SK-N-SH (cell line): Measurements from ENCODE around the gene KLHDC7B. TPM values are rescaled to one million over a fixed set of nuclear protein-coding genes. Genes with fewer than 3 reads are reported as not detected.

Experiments used
- CTCF ChIA-PET: fragments of 300-600, 350-600 bp; formaldehyde crosslinking; extraction: SDS; loops from one replicate; lab custom pipeline; 2021; lab: Yijun Ruan, JAX
- POLR2A ChIA-PET: fragments of 350-600 bp; sonication (Branson Sonifier 250); formaldehyde crosslinking; extraction: SDS; loops from one replicate; lab custom pipeline; 2020; ENCODE audit warnings: antibody characterized with exemption, inconsistent platforms; lab: Yijun Ruan, JAX
- DNase-seq: peaks from one replicate; pipeline ENCODE4 v3.0.0; 2012
- H2AFZ ChIP-seq: fragments of 200-600 bp; sonication (generic); 2 replicates; pipeline ENCODE4 v1.8.1; 2016; ENCODE audit warnings: antibody characterized with exemption, mild to moderate bottlenecking, low read depth
- H3F3A ChIP-seq: fragments of 200-600 bp; sonication (generic); replicated peaks from 2 replicates; pipeline ENCODE3; 2016; ENCODE audit warnings: antibody characterized with exemption, mild to moderate bottlenecking; ENCODE audit not compliant: insufficient read depth
- H3K27ac ChIP-seq, 2 experiments: fragments of 200-500 bp in 1 of 2; fragments of 200-600 bp in 1 of 2; sonication (Bioruptor generic) in 1 of 2; sonication (generic), shearing (Covaris generic) in 1 of 2; 2 replicates each; pipeline versions ENCODE4 v1.5.1 to v1.6.1; 2014 to 2016; ENCODE audit warnings: low read depth in 2 of 2, inconsistent platforms in 1 of 2, low read length in 1 of 2, mild to moderate bottlenecking in 1 of 2, mixed read lengths in 1 of 2
- H3K27me3 ChIP-seq: fragments of 200-600 bp; sonication (generic), shearing (Covaris generic); 2 replicates; pipeline ENCODE4 v1.6.1; 2016; ENCODE audit warnings: mixed run types; ENCODE audit not compliant: insufficient read depth
- H3K36me3 ChIP-seq, 2 experiments: fragments of 200-500 bp in 1 of 2; fragments of 200-600 bp in 1 of 2; sonication (Bioruptor generic) in 1 of 2; sonication (generic) in 1 of 2; replicated peaks in 1 of 2; 2 replicates each; pipeline versions ENCODE3 to v1.5.1; 2014 to 2016; ENCODE audit warnings: low read length in 1 of 2, mild to moderate bottlenecking in 1 of 2; ENCODE audit not compliant: insufficient read depth in 2 of 2, control insufficient read depth in 1 of 2
- H3K4me1 ChIP-seq, 2 experiments: fragments of 200-500 bp in 1 of 2; fragments of 200-600 bp in 1 of 2; sonication (Bioruptor generic) in 1 of 2; sonication (generic), shearing (Covaris generic) in 1 of 2; 2 replicates each; pipeline versions ENCODE4 v1.5.1 to v1.6.1; 2014 to 2016; ENCODE audit warnings: low read depth in 1 of 2, low read length in 1 of 2, mixed run types in 1 of 2; ENCODE audit not compliant: insufficient read depth in 2 of 2, control insufficient read depth in 1 of 2
- H3K4me2 ChIP-seq: fragments of 200-600 bp; sonication (generic), shearing (Covaris generic); 2 replicates; pipeline ENCODE4 v1.6.1; 2017; ENCODE audit warnings: mixed run types
- H3K4me3 ChIP-seq, 2 experiments: fragments of 200-500 bp in 1 of 2; fragments of 200-600 bp in 1 of 2; sonication (Bioruptor generic) in 1 of 2; sonication (generic), shearing (Covaris generic) in 1 of 2; 2 replicates each; pipeline versions ENCODE4 v1.5.1 to v1.8.1; 2014 to 2016; ENCODE audit warnings: low read depth in 2 of 2, inconsistent platforms in 1 of 2, low read length in 1 of 2, mild to moderate bottlenecking in 1 of 2, mixed read lengths in 1 of 2, moderate library complexity in 1 of 2
- H3K79me2 ChIP-seq: fragments of 200-600 bp; sonication (generic); 2 replicates; pipeline ENCODE4 v1.8.1; 2017; ENCODE audit warnings: mild to moderate bottlenecking; ENCODE audit not compliant: insufficient read depth
- H3K9ac ChIP-seq: fragments of 200-600 bp; sonication (generic); 2 replicates; pipeline ENCODE4 v1.6.1; 2017; ENCODE audit warnings: mixed run types
- H3K9me2 ChIP-seq: fragments of 200-600 bp; sonication (generic); 2 replicates; pipeline ENCODE4 v1.6.1; 2017; ENCODE audit warnings: mixed run types
- H3K9me3 ChIP-seq: fragments of 200-600 bp; sonication (generic); 2 replicates; pipeline ENCODE4 v1.6.1; 2017; ENCODE audit warnings: mixed run types, mild to moderate bottlenecking, moderate library complexity
- H4K20me1 ChIP-seq: fragments of 200-600 bp; sonication (generic); 2 replicates; pipeline ENCODE4 v1.6.1; 2017; ENCODE audit warnings: mild to moderate bottlenecking, mixed run types; ENCODE audit not compliant: insufficient read depth
- ELF1 ChIP-seq: IDR thresholded peaks from 2 replicates; pipeline ENCODE4 v1.4.0; 2012
- EP300 ChIP-seq, 2 experiments: IDR thresholded peaks; 2 replicates each; pipeline versions ENCODE4 v1.4.0 to v1.6.1; 2012; ENCODE audit warnings: borderline replicate concordance in 1 of 2, low read depth in 1 of 2, low read length in 1 of 2
- JUND ChIP-seq: IDR thresholded peaks from 2 replicates; pipeline ENCODE4 v1.4.0; 2012
- NFIC ChIP-seq: IDR thresholded peaks from 2 replicates; pipeline ENCODE4 v1.4.0; 2012; ENCODE audit warnings: borderline replicate concordance
- NRF1 ChIP-seq: IDR thresholded peaks from 2 replicates; pipeline ENCODE4 v1.6.1; 2012; ENCODE audit warnings: low read depth, mild to moderate bottlenecking, low read length
- POLR2AphosphoS5 ChIP-seq: IDR thresholded peaks from 2 replicates; pipeline ENCODE4 v1.6.1; 2012; ENCODE audit warnings: low read depth, low read length
- WGBS: methylation state at CpG from one replicate; pipeline ENCODE4 v1.1.6; 2017; ENCODE audit warnings: low lambda C conversion rate; 5-methylcytosine and 5-hydroxymethylcytosine counted together
- polyA plus RNA-seq, 3 experiments: library from polyadenylated mRNA; depleted of rRNA; stranded (reverse); fragments of >200 nt; gene quantifications; 2 replicates each; pipeline ENCODE4 v1.2.3, GENCODE V29; 2012
- TF ChIP-seq, protein P1 (sequence below): IDR thresholded peaks from 2 replicates; pipeline ENCODE4 v1.4.0; 2012; ENCODE audit warnings: low read depth, borderline replicate concordance
- TF ChIP-seq, protein P2 (sequence below): IDR thresholded peaks from 2 replicates; pipeline ENCODE4 v1.4.0; 2012; ENCODE audit warnings: low read depth, borderline replicate concordance

KLHDC7B gene
- polyA plus RNA-seq, 1 of the 3 experiments (the other 2 are of a cell fraction) = 0.07 TPM

DNA sequence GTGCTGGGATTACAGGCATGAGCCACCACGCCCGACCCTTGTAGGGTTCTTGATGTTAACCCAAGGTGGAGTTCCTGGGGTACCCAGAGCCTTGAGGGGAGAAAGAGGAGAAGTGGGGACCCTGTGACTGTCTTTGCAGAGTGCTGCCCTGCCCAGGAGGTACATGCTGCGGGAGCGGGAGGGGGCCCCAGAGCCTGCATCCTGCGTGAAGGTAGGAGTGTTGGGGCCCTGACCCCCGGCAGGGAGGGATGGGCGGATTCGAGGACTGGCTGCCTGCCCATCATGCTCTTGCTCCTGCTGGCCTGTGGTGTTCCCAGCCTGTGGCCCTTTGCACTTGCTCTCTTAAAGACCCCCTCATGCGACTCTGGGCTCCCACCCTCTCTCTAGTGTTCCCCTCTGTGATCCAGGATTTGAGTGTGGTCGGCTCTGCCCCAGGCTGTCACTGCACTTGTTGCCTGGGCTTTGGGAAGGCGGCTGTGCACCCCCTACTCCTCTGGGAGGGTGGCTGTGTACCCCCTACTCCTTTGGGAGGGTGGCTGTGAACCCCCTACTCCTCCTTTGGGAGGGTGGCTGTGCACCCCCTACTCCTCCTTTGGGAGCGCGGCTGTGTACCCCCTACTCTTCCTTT is 24.8 kb upstream of the KLHDC7B start:
- H3K9ac ChIP-seq = no peak overlapping the region
- peaks cover 7 to 13% of the 10 kb centered on the region in 2 experiments; a peak in 2 of 4 replicates for H3K4me1 ChIP-seq
- no peak overlapping the region for H2AFZ ChIP-seq
- no peak overlapping the region for H3K4me3 ChIP-seq
- ChIA-PET CTCF (no interaction called here), POLR2A (no interaction called here)
- TF ChIP-seq, protein P1, sequence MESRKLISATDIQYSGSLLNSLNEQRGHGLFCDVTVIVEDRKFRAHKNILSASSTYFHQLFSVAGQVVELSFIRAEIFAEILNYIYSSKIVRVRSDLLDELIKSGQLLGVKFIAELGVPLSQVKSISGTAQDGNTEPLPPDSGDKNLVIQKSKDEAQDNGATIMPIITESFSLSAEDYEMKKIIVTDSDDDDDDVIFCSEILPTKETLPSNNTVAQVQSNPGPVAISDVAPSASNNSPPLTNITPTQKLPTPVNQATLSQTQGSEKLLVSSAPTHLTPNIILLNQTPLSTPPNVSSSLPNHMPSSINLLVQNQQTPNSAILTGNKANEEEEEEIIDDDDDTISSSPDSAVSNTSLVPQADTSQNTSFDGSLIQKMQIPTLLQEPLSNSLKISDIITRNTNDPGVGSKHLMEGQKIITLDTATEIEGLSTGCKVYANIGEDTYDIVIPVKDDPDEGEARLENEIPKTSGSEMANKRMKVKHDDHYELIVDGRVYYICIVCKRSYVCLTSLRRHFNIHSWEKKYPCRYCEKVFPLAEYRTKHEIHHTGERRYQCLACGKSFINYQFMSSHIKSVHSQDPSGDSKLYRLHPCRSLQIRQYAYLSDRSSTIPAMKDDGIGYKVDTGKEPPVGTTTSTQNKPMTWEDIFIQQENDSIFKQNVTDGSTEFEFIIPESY = no peak
- TF ChIP-seq NFIC = no peak
- TF ChIP-seq, protein P2, sequence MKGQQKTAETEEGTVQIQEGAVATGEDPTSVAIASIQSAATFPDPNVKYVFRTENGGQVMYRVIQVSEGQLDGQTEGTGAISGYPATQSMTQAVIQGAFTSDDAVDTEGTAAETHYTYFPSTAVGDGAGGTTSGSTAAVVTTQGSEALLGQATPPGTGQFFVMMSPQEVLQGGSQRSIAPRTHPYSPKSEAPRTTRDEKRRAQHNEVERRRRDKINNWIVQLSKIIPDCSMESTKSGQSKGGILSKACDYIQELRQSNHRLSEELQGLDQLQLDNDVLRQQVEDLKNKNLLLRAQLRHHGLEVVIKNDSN = no peak
- TF ChIP-seq NRF1 = no peak
- 88% methylated on average over 7 of the region's 13 CpGs for WGBS
- DNase-seq = no peak
- H3K4me2 ChIP-seq = no peak overlapping the region
- no peak overlapping the region for H3K27ac ChIP-seq
- H3K36me3 ChIP-seq = peaks cover 7 to 54% of the 10 kb centered on the region in 2 experiments
- no peaks in the 10 kb centered on the region for H3K9me2 ChIP-seq
- H3K27me3 ChIP-seq = no peaks in the 10 kb centered on the region
- peaks cover 28% of the 10 kb centered on the region for H3K79me2 ChIP-seq
- peaks cover 8% of the 10 kb centered on the region; the same call in 1 of the 2 replicates for H4K20me1 ChIP-seq
- H3K9me3 ChIP-seq = no peaks in the 10 kb centered on the region
- no peaks in the 10 kb centered on the region for H3F3A ChIP-seq

DNA sequence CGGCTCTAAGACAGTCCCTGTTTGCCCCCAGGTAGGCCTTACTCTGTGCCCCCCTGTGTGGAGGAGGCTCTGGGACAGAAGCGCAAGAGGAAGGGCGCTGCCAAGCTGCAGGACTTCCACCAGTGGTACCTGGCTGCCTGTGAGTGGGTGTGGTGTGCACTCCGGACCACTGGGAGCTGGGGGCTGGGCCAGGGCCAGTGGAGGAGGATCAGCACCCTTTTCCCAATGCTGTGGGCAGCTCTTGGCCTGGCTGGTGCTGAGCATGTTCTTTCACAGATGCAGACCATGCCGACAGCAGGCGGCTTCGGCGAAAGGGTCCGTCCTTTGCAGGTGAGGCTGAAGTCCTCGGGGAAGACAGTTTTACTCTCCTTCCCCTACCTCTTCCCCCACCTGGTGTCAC is 24.0 kb upstream of the KLHDC7B start:
- Histone ChIP-seq H3K9ac (no peak overlapping the region), H3K36me3 (peaks cover 7 to 50% of the 10 kb centered on the region in 2 experiments), H4K20me1 (peaks cover 8% of the 10 kb centered on the region; the same call in 1 of the 2 replicates), H3F3A (peaks cover 8% of the 10 kb centered on the region), H3K9me2 (no peaks in the 10 kb centered on the region), H3K4me3 (no peak overlapping the region), H3K27me3 (no peaks in the 10 kb centered on the region), H3K9me3 (no peaks in the 10 kb centered on the region), H3K79me2 (peaks cover 21% of the 10 kb centered on the region), H2AFZ (no peak overlapping the region), H3K4me2 (no peak overlapping the region), H3K4me1 (peaks cover 7 to 16% of the 10 kb centered on the region in 2 experiments; a peak in 2 of 4 replicates), H3K27ac (no peak overlapping the region)
- DNase-seq = no peak
- CTCF ChIA-PET = interaction anchor here (2.5 kb wide), 1 partner anchor 24 kb away, joined by 6 read pairs; no protein-coding TSS in a partner anchor
- POLR2A ChIA-PET = no interaction called here
- 98% methylated on average over 5 of the region's 10 CpGs for WGBS
- no peak for TF ChIP-seq EP300 (IDR thresholded peaks at IDR 0.05; ENCODE audit: borderline replicate concordance in 1 of 2, low read depth in 1 of 2, low read length in 1 of 2)
- no peak for TF ChIP-seq ELF1
- no peak for TF ChIP-seq NRF1
- TF ChIP-seq JUND = no peak
- TF ChIP-seq POLR2AphosphoS5 = no peak
